ENCODE data around the gene ABCA12.
"Not testable (repeated sequence)": the region's sequence is repeated elsewhere in the genome, so short reads cannot be mapped to it uniquely, and the experiment has no call there.

The ABCA12 gene, protein sequence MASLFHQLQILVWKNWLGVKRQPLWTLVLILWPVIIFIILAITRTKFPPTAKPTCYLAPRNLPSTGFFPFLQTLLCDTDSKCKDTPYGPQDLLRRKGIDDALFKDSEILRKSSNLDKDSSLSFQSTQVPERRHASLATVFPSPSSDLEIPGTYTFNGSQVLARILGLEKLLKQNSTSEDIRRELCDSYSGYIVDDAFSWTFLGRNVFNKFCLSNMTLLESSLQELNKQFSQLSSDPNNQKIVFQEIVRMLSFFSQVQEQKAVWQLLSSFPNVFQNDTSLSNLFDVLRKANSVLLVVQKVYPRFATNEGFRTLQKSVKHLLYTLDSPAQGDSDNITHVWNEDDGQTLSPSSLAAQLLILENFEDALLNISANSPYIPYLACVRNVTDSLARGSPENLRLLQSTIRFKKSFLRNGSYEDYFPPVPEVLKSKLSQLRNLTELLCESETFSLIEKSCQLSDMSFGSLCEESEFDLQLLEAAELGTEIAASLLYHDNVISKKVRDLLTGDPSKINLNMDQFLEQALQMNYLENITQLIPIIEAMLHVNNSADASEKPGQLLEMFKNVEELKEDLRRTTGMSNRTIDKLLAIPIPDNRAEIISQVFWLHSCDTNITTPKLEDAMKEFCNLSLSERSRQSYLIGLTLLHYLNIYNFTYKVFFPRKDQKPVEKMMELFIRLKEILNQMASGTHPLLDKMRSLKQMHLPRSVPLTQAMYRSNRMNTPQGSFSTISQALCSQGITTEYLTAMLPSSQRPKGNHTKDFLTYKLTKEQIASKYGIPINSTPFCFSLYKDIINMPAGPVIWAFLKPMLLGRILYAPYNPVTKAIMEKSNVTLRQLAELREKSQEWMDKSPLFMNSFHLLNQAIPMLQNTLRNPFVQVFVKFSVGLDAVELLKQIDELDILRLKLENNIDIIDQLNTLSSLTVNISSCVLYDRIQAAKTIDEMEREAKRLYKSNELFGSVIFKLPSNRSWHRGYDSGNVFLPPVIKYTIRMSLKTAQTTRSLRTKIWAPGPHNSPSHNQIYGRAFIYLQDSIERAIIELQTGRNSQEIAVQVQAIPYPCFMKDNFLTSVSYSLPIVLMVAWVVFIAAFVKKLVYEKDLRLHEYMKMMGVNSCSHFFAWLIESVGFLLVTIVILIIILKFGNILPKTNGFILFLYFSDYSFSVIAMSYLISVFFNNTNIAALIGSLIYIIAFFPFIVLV (N-terminal part only)

DNA sequence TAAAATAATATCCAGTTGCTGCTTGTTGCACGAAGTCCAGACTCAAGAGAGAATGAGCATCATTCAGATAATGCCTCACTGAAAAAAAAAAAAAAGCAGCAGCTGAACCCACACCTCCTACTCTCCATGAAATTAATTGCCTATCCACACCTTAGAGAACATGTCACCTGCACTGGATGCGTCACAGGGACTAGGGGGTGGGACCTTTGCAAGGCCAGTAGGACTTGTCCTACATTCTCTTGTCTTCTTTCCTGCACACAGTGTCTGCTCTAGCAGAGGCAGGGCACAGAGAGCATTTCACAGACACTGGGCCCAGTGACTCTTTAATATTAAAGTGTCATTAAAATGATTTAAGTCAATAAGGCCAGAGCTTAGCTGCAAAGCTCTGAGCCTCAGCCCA is at the start of gene ABCA12:
TSS of gene ABCA12 (minus strand) at position 148 of the 400 bp plus-strand sequence. CDS start 418 bp downstream, outside the sequence.
- no peak for DNase-seq

DNA sequence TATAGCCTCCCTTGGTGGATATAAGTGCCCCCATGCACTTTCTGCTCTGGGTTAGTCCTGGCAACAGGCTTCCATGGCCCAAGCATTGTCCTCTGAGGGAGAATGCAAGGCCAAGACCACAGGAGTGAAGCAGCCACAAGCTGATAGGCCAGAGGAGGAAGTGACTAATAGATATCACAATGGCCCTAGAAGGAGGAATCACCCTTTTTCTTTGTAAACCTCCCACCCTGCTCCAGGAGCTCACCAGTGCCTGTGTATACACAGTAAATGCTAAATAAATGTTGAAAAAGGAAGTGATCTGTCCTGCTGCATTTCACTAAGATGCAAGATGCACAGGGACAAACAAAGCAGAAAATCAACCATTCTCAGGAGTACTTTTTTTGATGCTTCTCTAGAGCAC is 49.7 kb upstream of the ABCA12 start:
- DNase-seq, result no peak

DNA sequence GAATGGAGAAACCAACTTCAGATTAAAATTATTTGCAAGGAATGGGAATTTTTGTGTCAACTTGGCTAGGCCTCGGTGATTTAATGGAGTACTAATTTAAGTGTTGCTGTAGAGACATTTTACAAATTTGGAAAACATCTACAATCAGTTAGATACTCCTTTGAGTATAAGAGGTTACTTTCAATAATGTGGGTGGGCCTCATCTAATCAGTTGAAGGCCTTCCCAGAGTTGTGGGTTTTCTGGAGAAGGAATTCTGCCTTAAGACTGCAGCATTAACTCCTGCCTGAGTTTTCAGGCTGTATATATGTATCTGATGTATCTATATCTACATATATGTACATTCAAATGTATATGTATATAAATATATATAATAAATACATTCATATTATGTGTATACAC is 47.6 kb upstream of the ABCA12 start:
- no peak for DNase-seq

DNA sequence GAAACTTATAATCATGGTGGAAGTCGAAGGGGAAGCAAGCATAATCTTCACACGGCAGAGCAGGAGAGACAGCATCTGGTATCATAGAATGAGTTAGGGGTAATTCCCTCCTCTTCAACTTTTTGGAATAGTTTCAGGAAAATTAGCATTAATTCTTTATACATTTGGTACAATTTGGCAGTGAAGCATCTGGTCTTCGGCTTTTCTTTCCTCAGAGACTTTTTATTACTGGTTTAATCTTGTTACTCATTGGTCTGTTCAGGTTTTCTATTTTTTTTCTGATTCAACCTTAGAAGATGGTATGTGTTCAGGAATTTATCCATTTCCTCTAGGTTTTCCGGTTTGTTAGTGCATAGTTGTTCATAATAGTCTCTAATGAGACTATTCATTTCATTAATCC is 39.7 kb upstream of the ABCA12 start:
- no peak for DNase-seq

DNA sequence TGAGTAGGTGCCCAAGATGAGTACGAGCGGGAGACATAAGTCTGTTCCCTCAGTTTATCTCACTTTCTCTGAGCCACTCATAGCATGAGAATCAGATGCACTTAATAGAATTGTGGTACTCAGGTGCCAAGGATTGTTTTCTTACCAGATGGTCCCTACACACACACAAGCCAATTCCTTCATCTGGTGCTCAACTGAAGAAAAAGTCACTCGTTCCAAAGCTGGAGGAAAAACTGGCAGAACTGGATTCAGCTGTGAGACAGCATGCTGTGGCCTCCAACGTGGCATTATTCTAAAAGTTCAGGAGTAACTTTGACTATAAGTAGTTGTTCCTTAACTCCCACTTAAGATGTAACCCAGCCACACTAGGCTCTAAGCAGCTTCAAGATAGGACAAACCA is 33.4 kb upstream of the ABCA12 start:
- no peak for DNase-seq

DNA sequence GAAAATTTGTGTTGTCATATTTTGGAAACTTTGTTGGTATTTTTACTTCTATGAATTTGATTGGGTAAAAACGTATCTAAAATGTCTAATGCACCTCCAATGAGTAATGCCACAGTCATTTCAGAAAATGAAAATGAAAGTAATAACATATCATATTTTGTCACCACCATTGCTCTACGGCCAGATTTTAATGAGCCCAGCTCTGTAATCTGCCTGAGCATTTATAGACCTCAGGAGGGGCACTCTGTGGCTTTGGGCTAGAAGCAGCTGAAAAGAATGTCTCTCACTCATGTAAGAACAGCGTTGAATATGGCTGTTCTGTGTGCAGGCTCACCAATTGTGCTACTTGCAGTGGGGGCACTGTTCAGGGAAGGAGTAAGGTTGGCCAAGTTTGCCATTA is 32.7 kb upstream of the ABCA12 start:
- no peak for DNase-seq

DNA sequence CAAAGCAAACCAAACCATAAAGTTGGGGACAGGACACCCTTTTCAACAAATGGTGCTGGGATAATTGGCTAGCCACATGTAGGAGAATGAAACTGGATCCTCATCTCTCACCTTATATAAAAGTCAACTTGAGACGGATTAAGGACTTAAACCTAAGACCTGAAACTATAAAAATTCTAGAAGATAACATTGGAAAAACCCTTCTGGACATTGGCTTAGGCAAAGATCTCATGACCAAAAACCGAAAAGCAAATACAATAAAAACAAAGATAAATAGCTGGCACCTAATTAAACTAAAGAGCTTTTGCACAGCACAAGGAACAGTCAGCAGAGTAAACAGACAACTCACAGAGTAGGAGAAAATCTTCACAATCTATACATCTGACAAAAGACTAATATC is 28.1 kb upstream of the ABCA12 start:
- DNase-seq, result not testable (repeated sequence)

DNA sequence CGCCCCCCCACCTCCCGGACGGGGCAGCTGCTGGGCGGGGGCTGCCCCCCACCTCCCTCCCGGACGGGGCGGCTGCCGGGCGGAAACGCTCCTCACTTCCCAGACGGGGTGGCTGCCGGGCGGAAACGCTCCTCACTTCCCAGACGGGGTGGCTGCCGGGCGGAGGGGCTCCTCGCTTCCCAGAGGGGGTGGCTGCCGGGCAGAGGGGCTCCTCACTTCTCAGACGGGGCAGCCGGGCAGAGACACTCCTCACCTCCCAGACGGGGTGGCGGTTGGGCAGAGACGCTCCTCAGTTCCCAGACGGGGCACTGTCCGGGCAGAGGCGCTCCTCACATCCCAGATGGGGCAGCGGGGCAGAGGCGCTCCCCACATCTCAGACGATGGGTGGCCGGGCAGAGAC is 24.9 kb upstream of the ABCA12 start:
- DNase-seq, result not testable (repeated sequence)

DNA sequence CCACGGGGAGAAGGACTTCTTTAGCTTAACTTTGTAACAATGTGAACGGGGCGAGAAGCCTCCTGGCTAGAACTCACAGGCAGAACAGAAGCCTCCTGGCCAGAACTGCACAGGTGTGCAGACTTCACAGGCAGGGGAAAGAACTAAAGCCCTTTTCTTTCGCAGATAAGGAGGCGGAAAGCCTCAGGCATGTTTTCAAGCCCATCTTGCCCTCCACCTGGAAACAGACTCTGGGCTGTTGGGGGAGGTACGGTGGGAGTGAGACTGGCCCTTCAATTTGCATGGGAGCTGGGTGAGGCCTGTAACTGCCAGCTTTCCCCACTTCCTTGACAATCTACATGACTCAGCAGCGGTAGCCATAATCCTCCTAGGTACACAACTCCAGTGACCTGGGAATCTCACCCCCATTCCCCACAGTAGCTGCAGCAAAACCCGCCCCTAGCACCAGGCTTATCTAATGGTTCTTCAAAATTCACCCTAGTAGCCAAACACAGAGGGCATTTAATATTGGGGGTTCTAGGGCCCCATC is 22.9 kb upstream of the ABCA12 start:
- DNase-seq, result no peak

DNA sequence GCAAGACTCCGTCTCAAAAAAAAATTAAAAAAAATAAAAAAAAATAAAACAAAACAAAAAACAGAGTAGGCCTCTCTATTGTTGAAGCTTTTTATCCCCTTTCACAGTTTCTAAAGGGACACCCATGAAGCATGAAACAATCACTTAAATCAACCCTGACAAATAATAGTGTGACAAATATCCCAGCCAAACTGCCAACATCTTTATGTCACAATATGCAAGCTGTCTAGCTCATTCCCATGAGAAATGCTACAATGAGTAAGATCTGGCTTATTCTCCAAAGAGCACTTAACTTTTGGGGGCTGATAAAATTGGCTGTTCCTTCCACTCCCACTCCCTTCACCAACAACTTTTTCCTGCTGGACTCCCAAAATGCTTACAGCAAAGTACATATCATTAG is 21.7 kb upstream of the ABCA12 start:
- no peak for DNase-seq

DNA sequence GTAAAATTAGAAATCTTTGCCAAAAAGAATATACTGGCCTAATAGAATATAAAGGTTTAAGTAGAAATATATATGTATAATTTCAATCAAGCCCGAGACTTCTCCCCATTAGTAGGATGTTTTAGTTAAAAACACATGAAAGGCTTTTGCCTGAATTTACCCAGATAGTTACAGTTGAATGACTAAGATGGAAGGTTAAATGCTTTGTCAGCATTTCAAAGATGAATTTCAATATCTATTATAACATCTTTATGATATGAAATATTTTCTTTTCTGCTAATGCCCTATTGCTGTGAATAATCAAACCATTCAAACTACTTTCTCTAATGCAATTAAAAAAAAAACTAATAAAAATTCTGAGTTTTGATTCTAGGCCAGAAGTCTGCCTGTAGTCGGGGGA is 18.0 kb upstream of the ABCA12 start:
- DNase-seq, result no peak

DNA sequence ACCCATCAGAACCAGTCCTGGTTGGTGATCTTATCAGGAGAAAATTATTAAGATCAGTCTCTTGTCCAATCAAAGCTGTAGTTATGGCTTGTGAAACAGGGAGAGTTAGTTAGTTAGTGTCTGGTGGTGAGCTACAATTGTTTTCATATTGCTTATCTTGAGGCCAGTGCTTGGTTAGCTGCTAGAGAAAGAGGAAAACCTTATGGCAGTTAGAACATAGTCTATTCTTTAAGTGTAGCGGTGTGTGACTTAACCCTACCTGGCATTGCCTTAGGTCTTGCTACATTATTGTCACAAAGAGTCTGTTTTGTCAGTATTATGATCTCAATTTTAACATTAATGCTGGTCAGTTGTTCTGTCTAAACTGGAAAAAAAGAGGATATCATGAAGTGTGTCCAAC is 11.5 kb upstream of the ABCA12 start:
- no peak for DNase-seq

DNA sequence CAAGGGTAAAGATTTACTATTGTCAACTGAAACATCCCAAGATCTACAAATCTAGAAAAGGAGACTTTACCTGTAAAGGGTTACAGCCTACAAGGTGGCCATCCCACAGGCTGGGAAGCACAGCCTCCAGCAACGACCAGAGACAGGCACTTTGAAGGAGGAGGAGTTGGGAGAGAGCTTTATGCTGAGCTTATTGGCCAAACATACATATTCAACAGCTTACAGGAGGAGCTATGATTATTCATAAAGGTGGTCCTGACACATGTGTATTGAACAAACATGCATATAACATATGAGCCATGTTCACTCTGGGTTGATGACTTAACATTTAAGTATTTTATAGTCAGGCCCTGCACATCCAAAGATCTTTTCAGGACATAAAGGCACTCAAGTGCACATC is 11.1 kb upstream of the ABCA12 start:
- no peak for DNase-seq

DNA sequence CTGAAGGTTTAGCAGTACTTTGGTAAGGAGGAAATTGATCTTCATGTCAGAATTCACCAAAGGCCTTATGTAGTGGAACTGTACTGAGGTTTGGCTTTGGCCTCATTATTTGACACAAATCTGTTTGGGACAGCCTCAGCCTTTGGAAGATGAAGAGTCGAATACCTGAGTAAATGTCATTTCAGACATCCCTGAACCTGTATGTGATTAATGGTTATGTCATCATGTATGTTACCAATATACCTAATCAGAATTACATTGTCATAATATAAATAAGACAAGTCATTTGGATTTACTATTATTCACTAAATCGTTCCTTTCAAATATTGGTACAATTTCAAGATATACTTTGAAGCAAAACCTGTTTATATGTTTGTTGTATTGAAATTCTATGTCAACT is 10.6 kb upstream of the ABCA12 start:
- DNase-seq, result no peak

DNA sequence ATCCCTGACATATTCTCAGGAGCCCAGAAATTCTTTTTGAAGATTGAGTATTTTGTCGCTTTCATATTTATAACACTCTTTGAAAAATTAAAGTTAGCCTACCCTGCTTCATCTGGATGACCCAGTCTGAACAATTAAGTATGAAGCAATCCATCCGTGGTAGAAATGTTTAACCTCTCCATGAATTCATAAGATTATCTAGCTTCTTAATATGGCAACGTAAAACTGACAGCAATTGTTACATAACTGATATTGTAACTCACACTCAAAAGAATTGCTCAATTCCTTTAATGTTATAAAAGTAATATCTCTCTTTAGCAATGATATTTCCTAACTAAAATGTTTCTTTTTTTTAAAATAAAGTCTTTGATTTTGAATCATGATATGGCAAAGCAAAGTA is 7.2 kb upstream of the ABCA12 start:
- DNase-seq, result no peak

DNA sequence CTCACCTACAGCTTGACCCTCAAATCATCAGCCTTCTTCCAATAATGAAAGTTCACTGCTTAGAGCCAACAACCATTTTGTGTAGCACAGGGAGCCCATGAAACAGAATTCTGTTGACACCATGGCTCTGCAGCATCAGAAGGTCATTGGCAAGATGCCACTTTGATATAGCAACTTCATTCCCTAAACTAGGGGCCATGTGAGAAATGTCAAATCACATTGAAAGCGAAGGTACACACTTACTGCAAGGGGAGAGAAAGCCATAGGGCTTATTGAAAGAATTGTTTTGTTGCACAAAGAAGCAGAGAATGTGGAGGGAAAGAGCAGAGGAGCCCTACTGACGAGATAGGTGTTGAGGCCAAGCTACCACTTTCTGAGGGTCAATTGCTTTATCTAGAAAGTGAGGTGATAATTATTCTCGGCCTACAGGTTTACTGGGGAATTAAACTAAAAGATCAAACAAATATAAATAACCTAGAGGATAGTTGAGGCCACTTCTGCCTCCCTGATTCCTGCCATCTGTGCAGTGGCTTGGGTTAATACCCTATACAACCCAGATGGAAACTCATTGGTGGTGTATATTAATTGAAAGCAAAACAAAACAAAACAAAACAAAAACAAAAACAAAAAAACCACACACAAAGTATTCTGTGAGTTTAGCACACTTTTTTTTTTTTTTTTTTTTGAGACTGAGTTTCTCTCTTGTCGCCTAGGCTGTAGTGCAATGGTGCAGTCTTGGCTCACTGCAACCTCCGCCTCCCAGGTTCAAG is 5.9 kb upstream of the ABCA12 start:
- no peak for DNase-seq

DNA sequence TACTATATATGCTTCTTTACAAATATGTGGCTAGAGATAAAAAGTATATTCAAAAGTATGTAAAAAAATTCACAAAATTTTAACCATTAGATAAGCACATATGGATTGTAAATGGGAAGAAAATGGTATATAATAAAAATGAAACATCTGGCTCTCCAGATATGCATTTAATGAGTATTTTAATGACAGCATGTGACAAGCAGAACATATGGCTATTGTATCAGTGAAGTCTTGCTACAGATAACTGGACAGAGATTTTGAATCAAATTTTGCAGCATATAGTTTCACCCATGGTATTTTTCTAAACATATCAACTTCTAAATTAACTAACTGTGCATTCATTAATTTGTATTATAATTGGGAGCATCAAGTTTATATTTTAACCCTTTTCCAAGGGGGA is 5.0 kb upstream of the ABCA12 start:
- DNase-seq, result no peak

DNA sequence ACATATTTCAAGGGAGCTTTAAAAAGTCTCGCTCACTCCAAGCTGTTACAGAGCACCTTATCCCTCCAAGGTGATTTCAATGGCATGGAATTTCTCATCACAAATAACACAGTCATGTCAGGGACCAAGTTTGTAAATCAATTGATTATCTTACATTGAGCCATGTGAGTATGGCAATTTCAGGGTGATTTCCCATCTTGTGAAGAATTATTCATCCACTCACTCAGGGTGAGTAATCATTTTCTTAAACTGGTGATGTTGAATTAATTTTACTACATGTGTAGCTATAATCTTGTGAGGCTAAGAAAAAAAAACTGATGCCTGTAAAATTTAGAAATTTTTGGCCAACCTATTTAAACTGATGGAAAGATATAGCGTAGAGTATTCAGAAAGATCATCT is 3.3 kb upstream of the ABCA12 start:
- no peak for DNase-seq

DNA sequence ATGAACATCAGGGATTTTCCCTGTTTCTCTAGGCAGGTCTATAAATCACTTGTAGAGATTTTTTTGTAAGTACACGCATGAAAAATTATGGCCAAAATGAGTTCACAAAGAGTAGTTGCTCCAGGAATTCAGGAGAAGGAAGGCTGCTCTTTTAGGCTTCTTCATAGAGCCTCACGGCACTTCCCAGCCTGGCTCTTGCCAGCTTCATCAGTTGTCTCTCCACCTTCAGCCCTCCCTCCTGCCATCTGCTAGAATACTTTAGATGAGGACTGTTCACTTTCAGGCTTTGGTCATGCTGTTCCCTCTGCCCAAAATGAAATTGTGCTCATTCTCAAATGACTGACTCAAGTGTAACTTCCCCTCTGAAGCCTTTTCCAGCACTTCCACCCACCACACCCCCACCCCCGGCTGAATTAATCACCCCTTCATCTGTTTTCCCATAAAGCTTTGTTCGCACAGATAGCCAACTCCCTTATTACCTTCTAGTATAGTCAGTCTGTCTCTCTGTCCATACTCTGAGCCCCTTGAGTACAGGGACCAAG is 1.8 kb upstream of the ABCA12 start:
- no peak for DNase-seq

DNA sequence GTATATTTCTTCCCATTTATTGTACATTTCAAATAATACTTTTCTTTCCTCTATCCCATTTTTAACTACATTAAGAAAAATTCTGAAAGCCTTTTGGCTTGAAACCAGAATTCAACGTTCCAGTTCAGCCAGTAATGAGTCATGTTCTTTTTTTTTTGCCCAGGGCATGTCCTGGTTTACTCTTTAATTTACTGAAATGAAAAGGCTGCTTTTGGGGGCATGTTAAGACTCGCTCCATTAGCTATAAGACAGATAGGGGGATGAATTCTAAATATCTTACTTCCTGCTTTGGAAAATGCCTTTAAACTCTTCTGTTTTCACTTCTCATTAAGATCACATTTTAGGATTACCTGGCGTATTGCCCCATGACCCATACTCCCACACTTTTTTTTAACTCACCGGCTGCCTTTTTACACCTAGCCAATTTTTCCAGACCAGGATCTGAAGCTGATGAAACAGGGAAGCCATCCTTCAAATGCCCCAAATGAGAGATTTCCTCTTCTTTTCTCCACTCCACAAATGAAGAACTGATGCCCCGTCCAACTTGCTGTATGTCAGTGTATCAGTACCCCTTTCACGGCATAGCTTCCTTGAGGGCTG is 585 bp downstream of the ABCA12 start:
- no peak for DNase-seq

DNA sequence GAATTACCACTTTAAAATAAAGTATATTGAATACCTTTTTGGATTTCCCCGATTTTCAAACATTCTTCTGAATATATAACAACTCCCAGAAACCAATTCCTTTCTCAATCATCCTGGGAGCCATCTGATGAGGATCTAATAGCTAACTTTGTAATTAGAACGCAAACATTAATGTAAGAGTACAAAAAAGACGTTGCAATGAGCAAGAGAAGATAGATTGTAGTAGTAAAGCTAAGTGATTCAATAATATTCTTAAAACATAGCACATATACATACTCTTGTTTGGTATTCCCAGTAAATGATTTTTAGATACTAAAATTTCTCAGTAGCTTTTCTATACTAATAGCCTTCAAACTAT is 1.1 kb downstream of the ABCA12 start:
- no peak for DNase-seq

Measured in activated T-cell treated with anti-CD3 and anti-CD28 coated beads for 4 hours (primary cell).